HFFc6 (cell line): Measurements from ENCODE around the gene DIP2B. TPM values are rescaled to one million over a fixed set of nuclear protein-coding genes. Genes with fewer than 3 reads are reported as not detected.

Source experiments
- DNase-seq: peaks from one replicate; pipeline ENCODE4 v3.0.0-alpha.2; 2018
- H3K27ac Mint-ChIP-seq: 2 replicates; pipeline ENCODE4 v1.8.0; 2020; ENCODE audit warnings: mild to moderate bottlenecking, mixed read lengths
- H3K27me3 Mint-ChIP-seq: 2 replicates; pipeline ENCODE4 v1.8.0; 2021; ENCODE audit warnings: mild to moderate bottlenecking, moderate library complexity, mixed read lengths; ENCODE audit not compliant: insufficient read depth
- H3K36me3 Mint-ChIP-seq: 2 replicates; pipeline ENCODE4 v1.8.0; 2021; ENCODE audit warnings: low read depth, mixed read lengths
- H3K4me1 Mint-ChIP-seq: 2 replicates; pipeline ENCODE4 v1.8.0; 2020; ENCODE audit warnings: low read depth, mixed read lengths
- H3K4me3 Mint-ChIP-seq: 2 replicates; pipeline ENCODE4 v1.8.0; 2020; ENCODE audit warnings: mild to moderate bottlenecking, moderate library complexity, mixed read lengths
- H3K9me3 Mint-ChIP-seq: 2 replicates; pipeline ENCODE4 v1.8.0; 2020; ENCODE audit warnings: mild to moderate bottlenecking, mixed read lengths
- total RNA-seq, 6 experiments: library from RNA; stranded (reverse); fragmentation: NEBNext Ultra II Directional; extraction: Animal tissue kit (Norgen Biotek cat#: 25700); gene quantifications; 2 replicates in 1 of 6; 3 replicates in 5 of 6; pipeline ENCODE4 v1.2.3, GENCODE V29; 2021
- TF ChIP-seq, protein P1 (sequence below): fragments of 200-600 bp; sonication (generic); IDR thresholded peaks from 2 replicates; pipeline ENCODE4 v1.5.0; 2021; ENCODE audit warnings: antibody characterized with exemption, mild to moderate bottlenecking

The DIP2B gene
- total RNA-seq, 6 experiments from 2014 or later: 17.4 to 24.7 (median 20.6) TPM

DNA sequence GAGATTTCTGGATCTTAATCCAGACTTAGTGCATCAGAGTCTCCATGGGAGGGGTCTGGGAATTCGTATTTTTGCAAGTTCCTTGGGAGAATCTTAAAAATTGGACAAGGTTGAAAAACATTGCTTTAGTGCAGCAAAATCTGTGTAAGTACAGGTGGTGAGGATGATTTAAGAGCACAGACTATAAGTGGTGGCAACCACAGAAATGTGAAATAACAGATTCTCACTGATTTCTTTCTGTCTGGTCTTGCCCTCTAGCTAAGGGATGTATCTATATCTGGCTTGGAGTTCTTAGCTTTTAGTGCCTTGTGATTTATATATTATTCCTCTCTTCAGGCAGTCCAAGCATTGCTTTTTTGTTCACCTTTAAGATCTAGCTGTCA is 116.2 kb downstream of the DIP2B start:
- Mint-ChIP-seq H3K36me3 (peaks cover 6% of the 10 kb centered on the region; the same call in 1 of the 2 replicates), H3K9me3 (no peaks in the 10 kb centered on the region), H3K4me3 (peak overlapping the region; percentile 54), H3K4me1 (peaks cover 65% of the 10 kb centered on the region), H3K27me3 (peaks cover 2% of the 10 kb centered on the region), H3K27ac (peak overlapping the region; percentile 80)
- TF ChIP-seq, protein P1, sequence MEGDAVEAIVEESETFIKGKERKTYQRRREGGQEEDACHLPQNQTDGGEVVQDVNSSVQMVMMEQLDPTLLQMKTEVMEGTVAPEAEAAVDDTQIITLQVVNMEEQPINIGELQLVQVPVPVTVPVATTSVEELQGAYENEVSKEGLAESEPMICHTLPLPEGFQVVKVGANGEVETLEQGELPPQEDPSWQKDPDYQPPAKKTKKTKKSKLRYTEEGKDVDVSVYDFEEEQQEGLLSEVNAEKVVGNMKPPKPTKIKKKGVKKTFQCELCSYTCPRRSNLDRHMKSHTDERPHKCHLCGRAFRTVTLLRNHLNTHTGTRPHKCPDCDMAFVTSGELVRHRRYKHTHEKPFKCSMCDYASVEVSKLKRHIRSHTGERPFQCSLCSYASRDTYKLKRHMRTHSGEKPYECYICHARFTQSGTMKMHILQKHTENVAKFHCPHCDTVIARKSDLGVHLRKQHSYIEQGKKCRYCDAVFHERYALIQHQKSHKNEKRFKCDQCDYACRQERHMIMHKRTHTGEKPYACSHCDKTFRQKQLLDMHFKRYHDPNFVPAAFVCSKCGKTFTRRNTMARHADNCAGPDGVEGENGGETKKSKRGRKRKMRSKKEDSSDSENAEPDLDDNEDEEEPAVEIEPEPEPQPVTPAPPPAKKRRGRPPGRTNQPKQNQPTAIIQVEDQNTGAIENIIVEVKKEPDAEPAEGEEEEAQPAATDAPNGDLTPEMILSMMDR: no peak
- DNase-seq: no peak

DNA sequence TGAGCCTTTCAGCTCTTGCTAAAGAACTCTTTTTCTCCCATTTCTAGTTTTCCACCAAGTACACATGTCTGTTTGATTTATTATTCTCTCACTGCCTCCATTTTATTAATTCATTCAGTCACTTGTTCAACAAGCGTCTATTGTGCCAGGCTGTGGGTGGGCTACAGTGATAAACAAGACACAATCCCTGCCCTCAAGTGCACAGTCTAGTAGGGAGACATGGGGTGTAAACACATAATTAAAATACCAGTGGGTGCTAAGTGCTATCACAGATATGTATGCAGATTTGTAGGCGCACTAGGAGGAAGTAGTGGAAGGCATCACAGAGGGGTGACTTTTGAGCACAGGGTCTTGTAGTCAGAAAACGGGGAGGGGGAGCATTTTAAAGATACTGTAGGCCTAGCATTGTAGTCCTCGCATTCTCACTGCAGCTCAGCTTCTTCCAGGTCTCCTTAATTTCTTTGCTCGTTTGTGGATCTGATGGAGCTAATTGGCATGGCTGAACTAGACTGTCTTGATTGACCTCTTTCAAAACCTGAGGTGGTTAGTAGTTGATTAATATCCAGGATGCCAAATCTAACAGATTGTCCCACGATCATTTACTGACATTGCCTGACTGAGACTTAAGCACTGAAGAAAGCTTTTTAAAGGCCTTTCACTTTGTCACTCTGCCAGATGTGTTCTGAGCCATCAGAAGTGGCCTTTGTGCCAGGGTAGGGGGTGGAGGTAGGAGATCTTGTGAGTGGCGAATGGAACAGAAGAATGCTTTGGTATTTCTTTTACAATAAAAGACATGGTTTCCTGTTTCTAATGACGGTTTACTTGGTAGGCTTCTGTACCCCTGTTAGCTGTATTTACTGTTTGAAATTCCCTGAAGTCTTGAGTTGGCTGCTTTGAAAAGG is 116.9 kb downstream of the DIP2B start:
- Mint-ChIP-seq H3K36me3 (peaks cover 10% of the 10 kb centered on the region; the same call in 1 of the 2 replicates), H3K4me1 (peaks cover 71% of the 10 kb centered on the region), H3K27ac (peak overlapping the region; percentile 80; the same call in 1 of the 2 replicates), H3K4me3 (no peak overlapping the region), H3K9me3 (no peaks in the 10 kb centered on the region), H3K27me3 (peaks cover 2% of the 10 kb centered on the region)
- TF ChIP-seq, protein P1: no peak
- no peak for DNase-seq

DNA sequence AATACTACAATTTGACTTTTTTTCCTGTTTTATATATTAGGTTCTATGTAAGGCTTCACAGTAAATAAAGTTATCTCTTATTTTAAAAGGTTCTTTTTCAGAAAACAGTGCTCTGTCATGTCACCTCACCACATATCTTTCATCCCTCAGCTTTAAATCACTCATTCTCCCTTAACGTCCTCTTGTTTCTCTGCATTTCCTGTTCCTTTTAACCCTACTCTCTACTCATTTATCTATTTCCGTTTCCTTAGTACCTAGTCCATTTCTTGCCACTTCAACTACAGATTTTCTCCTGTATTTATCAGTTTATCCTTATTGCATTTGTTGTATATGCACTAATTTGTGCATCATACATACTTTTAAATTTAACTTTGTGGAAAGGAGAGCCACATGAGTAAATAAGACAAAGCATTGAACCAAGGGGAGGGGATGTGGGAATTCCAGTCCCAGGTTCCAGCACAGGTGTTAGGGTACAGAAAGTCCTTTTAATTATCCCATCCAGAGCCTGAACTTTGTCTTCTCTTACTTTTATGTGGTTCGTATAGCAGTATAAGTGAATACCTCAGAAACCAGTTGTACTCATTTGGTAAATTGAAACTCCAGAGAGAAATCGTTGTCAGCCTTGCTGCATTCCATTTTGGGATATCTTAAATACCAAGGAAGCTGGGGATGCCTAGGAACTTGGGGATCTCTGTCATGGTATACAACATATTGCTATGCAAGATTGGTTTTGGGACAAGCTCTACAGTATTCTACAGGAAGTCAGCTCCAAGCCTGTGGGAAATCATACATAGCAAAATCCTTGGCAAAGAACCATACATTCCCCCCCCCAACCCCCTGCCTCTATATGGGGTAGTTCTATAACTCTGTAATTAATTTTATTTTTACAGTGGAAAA is 120.5 kb downstream of the DIP2B start:
- TF ChIP-seq, protein P1: no peak
- H3K27me3 Mint-ChIP-seq: peaks cover 3% of the 10 kb centered on the region

DNA sequence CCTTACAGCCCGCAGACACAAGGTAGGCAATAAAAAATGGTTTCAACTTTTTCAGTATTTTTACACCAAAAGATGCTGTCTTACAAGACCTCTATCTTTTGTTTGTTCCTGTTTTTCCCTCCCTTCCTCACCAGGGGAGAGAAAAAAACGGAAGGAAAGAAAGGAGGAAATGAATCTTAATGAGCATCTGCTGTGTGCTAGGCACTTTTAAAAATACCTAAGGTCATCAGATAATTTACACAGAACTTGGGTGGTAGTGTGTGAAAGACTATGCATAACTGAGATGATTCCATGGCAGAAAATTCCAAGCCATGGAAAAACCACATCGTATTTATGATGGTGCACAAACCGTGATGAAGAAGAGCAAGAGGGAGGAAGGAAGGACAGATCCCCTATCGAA is 121.2 kb downstream of the DIP2B start:
- Mint-ChIP-seq H3K9me3 (no peaks in the 10 kb centered on the region), H3K27me3 (peaks cover 1% of the 10 kb centered on the region; the same call in 1 of the 2 replicates), H3K4me3 (peak overlapping the region; percentile 69), H3K36me3 (peaks cover 28% of the 10 kb centered on the region), H3K4me1 (peaks cover 50% of the 10 kb centered on the region), H3K27ac (peak overlapping the region; percentile 50)
- TF ChIP-seq, protein P1: no peak
- no peak for DNase-seq

More for the DNA sequence above, 120.5 kb downstream of the DIP2B start:
- Mint-ChIP-seq H3K4me3 (no peak overlapping the region), H3K36me3 (peaks cover 28% of the 10 kb centered on the region), H3K9me3 (no peaks in the 10 kb centered on the region), H3K4me1 (peaks cover 57% of the 10 kb centered on the region), H3K27ac (peak overlapping the region; percentile 50; the same call in 1 of the 2 replicates)
- no peak for DNase-seq

DNA sequence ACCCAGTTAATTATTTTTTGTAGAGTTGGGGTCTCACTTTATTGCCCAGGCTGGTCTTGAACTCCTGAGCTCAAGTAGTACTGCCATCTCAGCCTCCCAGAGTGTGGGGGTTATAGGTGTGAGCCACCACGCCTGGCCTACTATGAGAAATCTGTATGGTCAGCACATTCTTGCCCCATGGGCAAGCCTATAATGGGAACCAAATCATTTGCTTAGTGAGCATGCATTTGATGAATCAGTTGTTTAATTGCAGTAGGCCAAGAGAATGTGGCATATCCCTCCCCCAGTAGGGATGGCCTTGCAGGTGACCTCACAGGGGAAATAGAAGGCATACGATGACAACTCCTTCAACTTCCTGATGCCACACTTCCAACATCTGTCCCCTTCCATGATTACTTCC is 122.7 kb downstream of the DIP2B start:
- H3K4me3 Mint-ChIP-seq: no peak overlapping the region
- peaks cover 1% of the 10 kb centered on the region; the same call in 1 of the 2 replicates for H3K27me3 Mint-ChIP-seq
- H3K27ac Mint-ChIP-seq: no peak overlapping the region
- H3K4me1 Mint-ChIP-seq: peaks cover 37% of the 10 kb centered on the region
- no peaks in the 10 kb centered on the region for H3K9me3 Mint-ChIP-seq
- TF ChIP-seq, protein P1: no peak
- peaks cover 28% of the 10 kb centered on the region for H3K36me3 Mint-ChIP-seq
- DNase-seq: no peak
